Spleen (tissue), 7 donors: Measurements from ENCODE around the gene AFAP1.

Experiments used
- CTCF ChIP-seq, 11 experiments: fragments of 200-600 bp in 7 of 11; fragments of 450-650 bp in 4 of 11; sonication (generic) in 4 of 11; IDR thresholded peaks in 8 of 11; conservative IDR thresholded peaks in 3 of 11; 1 replicate in 7 of 11; 2 replicates in 4 of 11; pipeline versions ENCODE4 v1.4.0 to v1.8.0; 2016 to 2021; ENCODE audit warnings: antibody characterized with exemption in 11 of 11, inconsistent platforms in 4 of 11, mild to moderate bottlenecking in 1 of 11
- POLR2A ChIP-seq, 3 donors: fragments of 450-650 bp; IDR thresholded peaks; one replicate each; pipeline ENCODE4 v1.5.1; 2017; ENCODE audit warnings: antibody characterized with exemption in 3 of 3, mild to moderate bottlenecking in 1 of 3
- donor health status: DM: no; HTN: no; CAD: no; lungs with moderate emphysema.
- donor health status: DM: no; HTN: no; CAD: no.
- donor health status: DM: no; HTN: no; CAD: no.

GRCh38 chr4:7983296-7983695 lies 43.6 kb upstream of the AFAP1 start:
- TF ChIP-seq CTCF (IDR thresholded peaks at IDR 0.05 in 8 of 11, conservative IDR thresholded peaks at IDR 0.05 in 3 of 11): no peak
- TF ChIP-seq POLR2A (IDR thresholded peaks at IDR 0.05): no peak
